Neutrophil (primary cell): ENCODE data around the gene PLA1A.
"Not testable (repeated sequence)": the region's sequence is repeated elsewhere in the genome, so short reads cannot be mapped to it uniquely, and the experiment has no call there.

Source experiments
- H3K27ac ChIP-seq: fragments of 200-600 bp; sonication (generic); 2 replicates; pipeline ENCODE4 v1.5.1; 2016; ENCODE audit warnings: mild to moderate bottlenecking, moderate library complexity
- H3K27me3 ChIP-seq: fragments of 200-600 bp; sonication (generic); 2 replicates; pipeline ENCODE4 v1.6.0; 2016; ENCODE audit warnings: mild to moderate bottlenecking
- H3K36me3 ChIP-seq: fragments of 200-600 bp; sonication (generic); 2 replicates; pipeline ENCODE4 v1.5.1; 2017
- H3K4me1 ChIP-seq, 2 experiments: fragments of 200-600 bp in 1 of 2; sonication (generic) in 1 of 2; 1 replicate in 1 of 2; 2 replicates in 1 of 2; pipeline versions ENCODE4 v1.5.1 to v1.6.1; 2013 to 2016; ENCODE audit warnings: low read depth in 1 of 2, low read length in 1 of 2, mild to moderate bottlenecking in 1 of 2, moderate library complexity in 1 of 2; ENCODE audit not compliant: control insufficient read depth in 1 of 2, insufficient read depth in 1 of 2
- H3K4me3 ChIP-seq, 2 experiments: fragments of 200-600 bp in 1 of 2; sonication (generic) in 1 of 2; 1 replicate in 1 of 2; 2 replicates in 1 of 2; pipeline ENCODE4 v1.5.1; 2013 to 2016; ENCODE audit warnings: low read depth in 1 of 2, low read length in 1 of 2, mild to moderate bottlenecking in 1 of 2, moderate library complexity in 1 of 2
- H3K9me3 ChIP-seq: fragments of 200-600 bp; sonication (generic); 2 replicates; pipeline ENCODE4 v1.5.1; 2016
- CTCF ChIP-seq: fragments of 200-600 bp; sonication (generic); IDR thresholded peaks from 2 replicates; pipeline ENCODE4 v1.5.1; 2016; ENCODE audit warnings: antibody characterized with exemption

PLA1A gene

GRCh38 chr3:119597548-119598288, at the start of gene PLA1A:
TSS of gene PLA1A (plus strand) at chr3:119597885. CDS start at chr3:119597914, 29 bp downstream.
- peaks cover 0 to 6% of the 10 kb centered on the region in 2 experiments for H3K4me1 ChIP-seq
- no peak for TF ChIP-seq CTCF

GRCh38 chr3:119548341-119548740, 49.3 kb upstream of the PLA1A start:
- Histone ChIP-seq H3K4me3 (no peak overlapping the region), H3K4me1 (peaks cover 9 to 14% of the 10 kb centered on the region in 2 experiments), H3K27ac (no peak overlapping the region), H3K27me3 (no peaks in the 10 kb centered on the region), H3K9me3 (no peaks in the 10 kb centered on the region), H3K36me3 (no peaks in the 10 kb centered on the region)
- TF ChIP-seq CTCF, result no peak

More at GRCh38 chr3:119597548-119598288, at the start of gene PLA1A:
- no peak within 1 kb of the TSS for H3K27ac ChIP-seq
- H3K36me3 ChIP-seq, result no peaks in the 10 kb centered on the region
- H3K4me3 ChIP-seq, result no peak within 1 kb of the TSS
- H3K9me3 ChIP-seq, result no peaks in the 10 kb centered on the region
- H3K27me3 ChIP-seq, result no peaks in the 10 kb centered on the region

GRCh38 chr3:119550192-119550910, 47.3 kb upstream of the PLA1A start:
- no peaks in the 10 kb centered on the region for H3K27me3 ChIP-seq
- no peak for TF ChIP-seq CTCF

GRCh38 chr3:119551598-119551997, 46.1 kb upstream of the PLA1A start:
- H3K9me3 ChIP-seq, result no peaks in the 10 kb centered on the region
- H3K36me3 ChIP-seq, result no peaks in the 10 kb centered on the region
- H3K4me1 ChIP-seq, result peaks cover 8 to 11% of the 10 kb centered on the region in 2 experiments
- H3K27me3 ChIP-seq, result no peaks in the 10 kb centered on the region
- no peak overlapping the region for H3K4me3 ChIP-seq
- no peak for TF ChIP-seq CTCF
- H3K27ac ChIP-seq, result no peak overlapping the region

More at GRCh38 chr3:119550192-119550910, 47.3 kb upstream of the PLA1A start:
- Histone ChIP-seq H3K36me3 (no peaks in the 10 kb centered on the region), H3K4me3 (no peak overlapping the region), H3K9me3 (no peaks in the 10 kb centered on the region), H3K27ac (no peak overlapping the region), H3K4me1 (peaks cover 9 to 14% of the 10 kb centered on the region in 2 experiments)

- H3K9me3 ChIP-seq, H3K4me1 ChIP-seq: not testable (repeated sequence)
Measured at GRCh38 chr3:119552928-119553327, 44.8 kb upstream of the PLA1A start.

More at GRCh38 chr3:119552928-119553327, 44.8 kb upstream of the PLA1A start:
- H3K4me3 ChIP-seq, H3K36me3 ChIP-seq, H3K27me3 ChIP-seq, H3K27ac ChIP-seq: not testable (repeated sequence)
